ENCODE data around the gene SGK1. TPM values are rescaled to one million over a fixed set of nuclear protein-coding genes. Genes with fewer than 3 reads are reported as not detected.
A peak's percentile ranks its signal among the peaks of the same experiment; 100 is the strongest.

The SGK1 gene
- 3.2 and 4.1 TPM in 2 replicates for total RNA-seq (2013; cell fraction: nucleolus; rRNA removed)
- total RNA-seq (2014; rRNA removed): 3.9 and 4.0 TPM in 2 replicates
- 1.5 and 2.4 TPM in 2 replicates for total RNA-seq (2014; rRNA removed; fragmentation: Illumina TruSeq; extraction: Trizol)
- total RNA-seq (2021): 3.2 and 4.0 TPM in 2 replicates
- 6.0 TPM for polyA plus RNA-seq (2011; ENCODE audit: low read depth)
- polyA plus RNA-seq (2011; rRNA removed): 0.48 and 0.62 TPM in 2 replicates
- 0.67 and 1.2 TPM in 2 replicates for polyA plus RNA-seq (2011; cell fraction: cytosol; rRNA removed)
- 2.4 and 3.2 TPM in 2 replicates for polyA plus RNA-seq (2011; cell fraction: nucleus; rRNA removed)
- polyA plus RNA-seq (2012): 8.5 and 10.3 TPM in 2 replicates
- 2.2 and 2.7 TPM in 2 replicates for polyA plus RNA-seq (2014; fragmentation: Illumina TruSeq; extraction: Trizol)
- polyA plus RNA-seq (2014; fragmentation: Nextera tagmentation; extraction: Ambion mirVana): 1 to 10 TPM; 2.0 to 3.1 TPM
- polyA plus RNA-seq (2014; rRNA removed): 1.7 and 2.7 TPM in 2 replicates
- polyA plus RNA-seq (2016; fragmentation: Nextera tagmentation; extraction: Ambion mirVana): 1 to 10 TPM; 3.3 to 5.1 TPM
- polyA minus RNA-seq (2011; rRNA and poly(A)+ RNA removed): 1.8 and 2.5 TPM in 2 replicates
- 9.2 and 12.8 TPM in 2 replicates for polyA minus RNA-seq (2011; cell fraction: cytosol; rRNA and poly(A)+ RNA removed)
- polyA minus RNA-seq (2011; cell fraction: nucleus; rRNA and poly(A)+ RNA removed): 3.7 and 8.0 TPM in 2 replicates
- Bru-seq, nascent RNA: percentile 24 among the genes with signal in this experiment
- percentile 11 among the genes with signal in this experiment for BruChase-seq, experiment 1, labeled RNA remaining after a 6-hour chase
- BruChase-seq, experiment 2, labeled RNA remaining after a 2-hour chase: percentile 16 among the genes with signal in this experiment
- long read RNA-seq, experiment 1, partial matches to known transcripts: 0 of 1 reads
- long read RNA-seq, experiment 1, other reads (novel, unspliced or antisense): 0 of 1 reads
- long read RNA-seq, experiment 2, transcript SGK1-201 (12 exons, 2,401 nt): major isoform, 5 of 5 reads
- long read RNA-seq, experiment 2, partial matches to known transcripts: 0 of 5 reads
- long read RNA-seq, experiment 2, other reads (novel, unspliced or antisense): 0 of 5 reads

- no TSS peak for BruUV-seq (replicated peaks)
- H3K27me3 ChIP-seq (replicated peaks in 1 of 2; ENCODE audit: control insufficient read depth in 2 of 2, insufficient read depth in 2 of 2, low read length in 1 of 2): peaks cover 4 to 13% of the 10 kb centered on the region in 2 experiments
- ChIA-PET CTCF (no interaction called here), POLR2A (interaction anchor here (1.0 kb wide), 1 partner anchor 55 kb away, joined by 3 read pairs; no protein-coding TSS in a partner anchor), RAD21 (ENCODE audit: unreplicated experiment) (interaction anchor here (0.9 to 1.7 kb wide), 2 partner anchors 30 to 75 kb away, joined by 3 to 4 read pairs; no protein-coding TSS in a partner anchor), SMC1A (ENCODE audit: uncharacterized antibody, unreplicated experiment) (interaction anchor here (0.6 to 2.1 kb wide), 6 partner anchors 10 to 333 kb away, joined by 3 to 5 read pairs (median 3); no protein-coding TSS in a partner anchor)
- FAIRE-seq (no peak), ATAC-seq (peak; percentile 40; the same call in 2 of the 3 replicates), DNase-seq (ENCODE audit: low read depth, low spot score) (no peak)
- intact Hi-C loops (cut with micrococcal nuclease; ENCODE audit: unreplicated experiment) (no loop called here), in situ Hi-C loops (cut with MboI) (no loop called here)
- no peak within 1 kb of the TSS for H3K9ac ChIP-seq (ENCODE audit: control insufficient read depth, insufficient read depth, low read length)
- no peaks in the 10 kb centered on the region for H3K36me3 ChIP-seq (ENCODE audit: control insufficient read depth in 2 of 2, insufficient read depth in 2 of 2, low read length in 1 of 2)
- peak within 1 kb of the TSS; percentile 62 for H3K4me3 ChIP-seq
- 1% methylated on average over 33 of the region's 33 CpGs for WGBS (ENCODE audit: insufficient coverage, insufficient replicate concordance, low lambda C conversion rate, missing lambda C conversion rate)
- H3K9me3 ChIP-seq (replicated peaks; ENCODE audit: control insufficient read depth, insufficient read depth, low read length): peaks cover 5% of the 10 kb centered on the region; the same call in 1 of the 3 replicates
- peak within 1 kb of the TSS; percentile 79 for H3K4me2 ChIP-seq (ENCODE audit: control insufficient read depth, insufficient read depth)
- no peak within 1 kb of the TSS for H3K27ac ChIP-seq (ENCODE audit: control insufficient read depth, insufficient read depth)
- TF ChIP-seq FOXK2 (IDR thresholded peaks at IDR 0.05) (no peak), HDAC6 (IDR thresholded peaks at IDR 0.05; ENCODE audit: unreplicated experiment) (peak; percentile 56), CEBPB (IDR thresholded peaks at IDR 0.05; ENCODE audit: borderline replicate concordance in 1 of 2, low read depth in 2 of 2, low read length in 2 of 2) (no peak), SUPT20H (IDR thresholded peaks at IDR 0.05; ENCODE audit: borderline replicate concordance, control insufficient read depth, low read depth, low read length) (no peak), SUZ12 (IDR thresholded peaks at IDR 0.05; ENCODE audit: unreplicated experiment) (peak; percentile 40), PML (IDR thresholded peaks at IDR 0.05; ENCODE audit: low read length) (no peak), SPI1 (IDR thresholded peaks at IDR 0.05; ENCODE audit: borderline replicate concordance, insufficient read depth, low read depth, low read length) (no peak), ZNF217 (IDR thresholded peaks at IDR 0.05) (no peak), EZH2 (IDR thresholded peaks at IDR 0.05; ENCODE audit: borderline replicate concordance, control insufficient read depth, low read depth, low read length) (0 out of 2 replicates have a peak, but pooled peaks have one; percentile 25), CHD2 (IDR thresholded peaks at IDR 0.05; ENCODE audit: borderline replicate concordance, low read depth, low read length) (no peak)
- H3K79me2 ChIP-seq (ENCODE audit: control insufficient read depth, insufficient read depth, low read length): no peaks in the 10 kb centered on the region
- peak within 1 kb of the TSS; percentile 33 for H2AFZ ChIP-seq (ENCODE audit: control insufficient read depth, low read depth, low read length)
- no peaks in the 10 kb centered on the region for H3K4me1 ChIP-seq (ENCODE audit: control insufficient read depth, insufficient read depth, low read length)
- H4K20me1 ChIP-seq (ENCODE audit: control insufficient read depth, insufficient read depth): no peaks in the 10 kb centered on the region
These were observed at the start of gene SGK1 for GRCh38 chr6:134317471-134318131. Gene SGK1 (minus strand): TSS chr6:134318112. CDS start chr6:134317460, 652 bp downstream.
